Spleen (tissue), 11 donors: ENCODE measurements around the gene FAM222B. TPM values are rescaled to one million over a fixed set of nuclear protein-coding genes. Genes with fewer than 3 reads are reported as not detected.

Source experiments
- DNase-seq: peaks from one replicate; pipeline ENCODE4 v3.0.0-alpha.2; 2020
- H3K27ac ChIP-seq, 8 donors: fragments of 200-600 bp; sonication (generic) in 7 of 8; 1 replicate in 4 of 8; 2 replicates in 4 of 8; pipeline versions ENCODE4 v1.5.0 to v1.8.0; 2016 to 2021; ENCODE audit warnings: inconsistent platforms in 4 of 8, mild to moderate bottlenecking in 4 of 8, moderate library complexity in 1 of 8
- H3K27me3 ChIP-seq, 7 donors: fragments of 200-600 bp; sonication (generic) in 6 of 7; replicated peaks in 1 of 7; 1 replicate in 4 of 7; 2 replicates in 3 of 7; pipeline versions ENCODE4 v1.5.0 to v1.8.0; 2016 to 2021; ENCODE audit warnings: inconsistent platforms in 3 of 7, mild to moderate bottlenecking in 1 of 7
- H3K36me3 ChIP-seq, 6 donors: fragments of 200-600 bp; sonication (generic) in 5 of 6; 1 replicate in 4 of 6; 2 replicates in 2 of 6; pipeline versions ENCODE4 v1.5.0 to v1.8.0; 2016 to 2021; ENCODE audit warnings: inconsistent platforms in 2 of 6
- H3K4me1 ChIP-seq, 6 donors: fragments of 200-600 bp; sonication (generic) in 5 of 6; 1 replicate in 3 of 6; 2 replicates in 3 of 6; pipeline versions ENCODE4 v1.5.0 to v1.8.0; 2016 to 2021; ENCODE audit warnings: inconsistent platforms in 3 of 6
- H3K4me3 ChIP-seq, 8 donors: fragments of 200-600 bp; sonication (generic) in 7 of 8; 1 replicate in 4 of 8; 2 replicates in 4 of 8; pipeline versions ENCODE4 v1.5.0 to v1.8.0; 2016 to 2021; ENCODE audit warnings: inconsistent platforms in 4 of 8, mild to moderate bottlenecking in 4 of 8, moderate library complexity in 2 of 8
- H3K9me3 ChIP-seq, 8 donors: fragments of 200-600 bp; sonication (generic) in 7 of 8; 1 replicate in 4 of 8; 2 replicates in 4 of 8; pipeline versions ENCODE4 v1.5.0 to v1.8.0; 2016 to 2021; ENCODE audit warnings: inconsistent platforms in 4 of 8
- CTCF ChIP-seq, 11 experiments: fragments of 200-600 bp in 7 of 11; fragments of 450-650 bp in 4 of 11; sonication (generic) in 4 of 11; IDR thresholded peaks in 8 of 11; conservative IDR thresholded peaks in 3 of 11; 1 replicate in 7 of 11; 2 replicates in 4 of 11; pipeline versions ENCODE4 v1.4.0 to v1.8.0; 2016 to 2021; ENCODE audit warnings: antibody characterized with exemption in 11 of 11, inconsistent platforms in 4 of 11, mild to moderate bottlenecking in 1 of 11
- POLR2A ChIP-seq, 3 donors: fragments of 450-650 bp; IDR thresholded peaks; one replicate each; pipeline ENCODE4 v1.5.1; 2017; ENCODE audit warnings: antibody characterized with exemption in 3 of 3, mild to moderate bottlenecking in 1 of 3
- POLR2AphosphoS5 ChIP-seq, 3 donors: sonication (generic); formaldehyde crosslinking; IDR thresholded peaks; one replicate each; pipeline ENCODE4 v1.5.1; 2017; ENCODE audit warnings: antibody characterized with exemption in 3 of 3
- WGBS, 5 donors: extraction: QIAGEN DNeasy Blood & Tissue Kit in 3 of 5; methylation state at CpG; one replicate each; pipeline versions ENCODE4 v1.1.5 to v1.1.7; 2013 to 2018; 5-methylcytosine and 5-hydroxymethylcytosine counted together
- intact Hi-C: fragments of 100-400 bp; cut with DNase I; formaldehyde crosslinking; loops from one replicate; pipeline ENCODE4 v1.15.0; 2023; ENCODE audit warnings: low total_unique reads
- polyA plus RNA-seq, 3 donors: library from polyadenylated mRNA; stranded (reverse); fragments of 200-250 nt; gene quantifications; one replicate each; pipeline ENCODE4 v1.2.1, GENCODE V29; 2013
- total RNA-seq, 7 donors: library from RNA; depleted of rRNA in 3 of 7; stranded (reverse); fragments of >200 nt in 3 of 7; fragmentation: NEBNext Ultra II Directional in 4 of 7; extraction: Animal tissue kit (Norgen Biotek cat#: 25700) in 4 of 7; gene quantifications; one replicate each; pipeline versions ENCODE4 v1.1.0 to v1.2.1, GENCODE V29; 2016 to 2021
- donor health status: healthy with polysubstance abuse.
- donor health status: DM: no; HTN: no; CAD: no; lungs with moderate emphysema.
- donor health status: DM: no; HTN: no; CAD: no.
- donor health status: Bipolar disorder and iron deficiency.
- donor health status: healthy.
- donor health status: DM: no; HTN: no; CAD: no.
- donor health status: DM: yes; HTN: yes; CAD: no.

Gene FAM222B
- total and polyA plus RNA-seq, 10 donors = 2.9 to 23.6 (median 15.0) TPM

- peaks cover 0 to 32% (median 25%) of the 10 kb centered on the region in 6 donors for H3K36me3 ChIP-seq
- peaks cover 0 to 14% (median 0%) of the 10 kb centered on the region in 7 donors for H3K27me3 ChIP-seq
- intact Hi-C loops = no loop called here
- TF ChIP-seq POLR2AphosphoS5 (IDR thresholded peaks at IDR 0.05) (peak in 2 of 3 donors; percentile 50 to 67), POLR2A (IDR thresholded peaks at IDR 0.05) (no peak)
- DNase-seq = peak; percentile 85
- peaks cover 34 to 98% (median 88%) of the 10 kb centered on the region in 6 donors for H3K4me1 ChIP-seq
- peak overlapping the region; percentile 81 to 96 (median 93) for H3K27ac ChIP-seq
- no peaks in the 10 kb centered on the region for H3K9me3 ChIP-seq
- WGBS, 5 donors = 2 to 5% (median 4%) methylated on average over 28 to 31 of the region's 31 CpGs
- peak overlapping the region; percentile 60 to 91 (median 70) for H3K4me3 ChIP-seq
Measured at GRCh38 chr17:28744972-28745785, 97.4 kb downstream of the FAM222B start.

GRCh38 chr17:28744104-28744971 is 98.3 kb downstream of the FAM222B start:
- Histone ChIP-seq H3K4me3 (peak overlapping the region; percentile 60 to 91 (median 70)), H3K9me3 (no peaks in the 10 kb centered on the region), H3K27me3 (peaks cover 0 to 14% (median 0%) of the 10 kb centered on the region in 7 donors), H3K4me1 (peaks cover 25 to 98% (median 82%) of the 10 kb centered on the region in 6 donors), H3K36me3 (peaks cover 0 to 27% (median 23%) of the 10 kb centered on the region in 6 donors), H3K27ac (peak overlapping the region; percentile 81 to 96 (median 93))
- 1 to 3% (median 1%) methylated on average over 21 to 61 of the region's 61 CpGs for WGBS, 5 donors
- DNase-seq = peak; percentile 89
- TF ChIP-seq POLR2AphosphoS5 (IDR thresholded peaks at IDR 0.05) = no peak
- TF ChIP-seq POLR2A (IDR thresholded peaks at IDR 0.05) = no peak
- no peak for TF ChIP-seq CTCF (IDR thresholded peaks at IDR 0.05 in 8 of 11, conservative IDR thresholded peaks at IDR 0.05 in 3 of 11)
- intact Hi-C loops = no loop called here

GRCh38 chr17:28743243-28744103 is 99.1 kb downstream of the FAM222B start, which contains the start of gene TRAF4:
Gene TRAF4 (plus strand): TSS chr17:28744011. CDS start chr17:28744113, 102 bp downstream.
- peak within 1 kb of the TSS; percentile 60 to 91 (median 70) for H3K4me3 ChIP-seq
- intact Hi-C loops = no loop called here
- H3K27ac ChIP-seq = peak within 1 kb of the TSS; percentile 81 to 96 (median 93)
- 1 to 8% (median 2%) methylated on average over 23 to 70 of the region's 70 CpGs for WGBS, 5 donors
- peaks cover 0 to 18% (median 15%) of the 10 kb centered on the region in 6 donors for H3K36me3 ChIP-seq
- peaks cover 25 to 98% (median 85%) of the 10 kb centered on the region in 6 donors for H3K4me1 ChIP-seq
- peak in 5 of 11 experiments; percentile 26 to 57 (median 41) for TF ChIP-seq CTCF (IDR thresholded peaks at IDR 0.05 in 8 of 11, conservative IDR thresholded peaks at IDR 0.05 in 3 of 11)
- TF ChIP-seq POLR2AphosphoS5 (IDR thresholded peaks at IDR 0.05) = peak; percentile 79 to 90 (median 89)
- peak in 2 of 3 donors; percentile 75 to 87 for TF ChIP-seq POLR2A (IDR thresholded peaks at IDR 0.05)
- H3K9me3 ChIP-seq = no peaks in the 10 kb centered on the region
- peaks cover 0 to 14% (median 0%) of the 10 kb centered on the region in 7 donors for H3K27me3 ChIP-seq
- peak; percentile 95 for DNase-seq
